A204.1 (cell line): ENCODE data around the gene CPA5.
"Not testable (repeated sequence)": the region's sequence is repeated elsewhere in the genome, so short reads cannot be mapped to it uniquely, and the experiment has no call there.

Experiments used
- FAIRE-seq: peaks from 2 replicates; lab custom pipeline; 2012; peaks lifted over from hg19 to GRCh38; lab: Jason Lieb, UNC

The CPA5 gene

GRCh38 chr7:130344271-130344866 is at the start of gene CPA5:
Gene CPA5 (plus strand): TSS chr7:130344816. CDS start chr7:130346486, 1,670 bp downstream.
- no peak for FAIRE-seq

GRCh38 chr7:130296221-130296951 is 48.2 kb upstream of the CPA5 start:
- FAIRE-seq = no peak

- FAIRE-seq = no peak
These were observed 46.7 kb upstream of the CPA5 start for GRCh38 chr7:130297628-130298543.

- no peak for FAIRE-seq
These were observed 45.9 kb upstream of the CPA5 start for GRCh38 chr7:130298544-130299326.

GRCh38 chr7:130299866-130300265 is 44.8 kb upstream of the CPA5 start:
- no peak for FAIRE-seq

GRCh38 chr7:130301501-130302020 is 43.1 kb upstream of the CPA5 start:
- FAIRE-seq = no peak

GRCh38 chr7:130302649-130303048 is 42.0 kb upstream of the CPA5 start:
- FAIRE-seq = no peak

- FAIRE-seq = peak; percentile 9
These were observed 41.5 kb upstream of the CPA5 start for GRCh38 chr7:130303127-130303526.

- no peak for FAIRE-seq
These were observed 41.1 kb upstream of the CPA5 start for GRCh38 chr7:130303551-130303950.

- no peak for FAIRE-seq
These were observed 40.6 kb upstream of the CPA5 start for GRCh38 chr7:130303982-130304381.

GRCh38 chr7:130304878-130305277 is 39.7 kb upstream of the CPA5 start:
- no peak for FAIRE-seq

GRCh38 chr7:130305433-130306042 is 39.1 kb upstream of the CPA5 start:
- no peak for FAIRE-seq

- no peak for FAIRE-seq
These were observed 34.6 kb upstream of the CPA5 start for GRCh38 chr7:130309986-130310385.

- FAIRE-seq = no peak
These were observed 30.3 kb upstream of the CPA5 start for GRCh38 chr7:130314305-130314704.

GRCh38 chr7:130319541-130319940 is 25.1 kb upstream of the CPA5 start:
- FAIRE-seq = no peak

- FAIRE-seq = not testable (repeated sequence)
These were observed 22.9 kb upstream of the CPA5 start for GRCh38 chr7:130321542-130322229.

- no peak for FAIRE-seq
These were observed 22.0 kb upstream of the CPA5 start for GRCh38 chr7:130322615-130323014.

GRCh38 chr7:130324306-130324943 is 20.2 kb upstream of the CPA5 start:
- no peak for FAIRE-seq

GRCh38 chr7:130329681-130330080 is 14.9 kb upstream of the CPA5 start:
- FAIRE-seq = no peak
